ENCODE results near the gene CACNA1E. TPM values are rescaled to one million over a fixed set of nuclear protein-coding genes. Genes with fewer than 3 reads are reported as not detected.

Gene CACNA1E
- total RNA-seq, 1 experiment from 2014 or later: 0.46 TPM

GRCh38 chr1:181493166-181493565, 9.8 kb downstream of the CACNA1E start:
- Histone ChIP-seq H3K9me3 (ENCODE audit: control insufficient read depth, low read depth, low read length) (no peaks in the 10 kb centered on the region), H3K79me1 (ENCODE audit: insufficient read depth, low read depth, low read length, poor library complexity, severe bottlenecking) (no peaks in the 10 kb centered on the region), H3K27me3 (ENCODE audit: insufficient read depth, low read length) (no peaks in the 10 kb centered on the region; the same call in 1 of the 2 replicates), H3K14ac (ENCODE audit: insufficient read depth, low read length) (no peak overlapping the region), H3K27ac (ENCODE audit: insufficient read length, low read depth, low read length) (no peak overlapping the region), H2BK20ac (ENCODE audit: low read depth, low read length, poor library complexity, severe bottlenecking) (no peak overlapping the region), H4K20me1 (ENCODE audit: control insufficient read depth, insufficient read depth, insufficient read length) (no peaks in the 10 kb centered on the region), H3K23me2 (ENCODE audit: insufficient read length, low read depth, low read length, poor library complexity, severe bottlenecking) (no peaks in the 10 kb centered on the region), H3K4me1 (ENCODE audit: insufficient read depth, low read length) (no peaks in the 10 kb centered on the region; the same call in 1 of the 2 replicates), H3K79me2 (ENCODE audit: insufficient read depth, low read length) (no peaks in the 10 kb centered on the region), H3K23ac (ENCODE audit: insufficient read length, low read depth, low read length) (no peak overlapping the region), H3K4ac (ENCODE audit: low read depth, low read length) (no peak overlapping the region), H2BK120ac (ENCODE audit: low read depth, low read length, poor library complexity, severe bottlenecking) (no peak overlapping the region), H2BK5ac (ENCODE audit: insufficient read length, low read length) (no peak overlapping the region), H3K18ac (ENCODE audit: insufficient read length, low read depth, low read length) (no peak overlapping the region), H3K4me2 (ENCODE audit: insufficient read depth, insufficient read length, low read length) (no peak overlapping the region), H4K91ac (ENCODE audit: insufficient read length, low read depth, low read length) (no peak overlapping the region), H2AFZ (ENCODE audit: low read length) (no peak overlapping the region), H4K8ac (replicated peaks; ENCODE audit: insufficient read length, low read depth, low read length) (no peak overlapping the region), H3K56ac (ENCODE audit: insufficient read length, low read depth, low read length) (no peak overlapping the region), H3K9ac (ENCODE audit: extremely low read depth, insufficient read length, low read length) (no peak overlapping the region), H2BK12ac (ENCODE audit: insufficient read length, low read depth, low read length) (no peak overlapping the region), H4K5ac (ENCODE audit: insufficient read length, low read depth, low read length) (no peak overlapping the region), H3T11ph (ENCODE audit: low read length) (no peak overlapping the region), H2BK15ac (ENCODE audit: low read depth, low read length) (no peak overlapping the region), H2AK5ac (ENCODE audit: insufficient read length, low read length) (no peak overlapping the region)
- DNase-seq: no peak
- Mint-ChIP-seq H3K4me3 (no peak overlapping the region), H3K9me3 (no peaks in the 10 kb centered on the region), H3K36me3 (ENCODE audit: insufficient read depth in 1 of 3, low read depth in 3 of 3) (no peaks in the 10 kb centered on the region), H3K27ac (no peak overlapping the region), H3K4me1 (peaks cover 0 to 3% of the 10 kb centered on the region in 2 experiments; a peak in 1 of 4 replicates), H3K27me3 (ENCODE audit: low read depth) (peaks cover 33% of the 10 kb centered on the region)
- WGBS (ENCODE audit: extremely low coverage, insufficient read length, low lambda C conversion rate): no CpG with 5 or more reads among the region's 3 CpGs
- no peak for TF ChIP-seq CTCF (conservative IDR thresholded peaks at IDR 0.05)
